ENCODE data around the gene MSMP. TPM values are rescaled to one million over a fixed set of nuclear protein-coding genes. Genes with fewer than 3 reads are reported as not detected.

The MSMP gene
- total RNA-seq, 2 donors from 2014 or later, result not detected

- Mint-ChIP-seq H3K27ac (no peak overlapping the region), H3K4me3 (no peak overlapping the region), H3K9me3 (no peaks in the 10 kb centered on the region), H3K4me1 (ENCODE audit: low read depth in 2 of 2) (peaks cover 22 to 25% of the 10 kb centered on the region in 2 donors), H3K27me3 (no peaks in the 10 kb centered on the region), H3K36me3 (no peaks in the 10 kb centered on the region)
- ATAC-seq, result no peak
- no peak for DNase-seq (ENCODE audit: low spot score)
These were observed 5.7 kb upstream of the MSMP start for GRCh38 chr9:35759795-35760194.

GRCh38 chr9:35758475-35759050, 4.5 kb upstream of the MSMP start:
- no peak for DNase-seq (ENCODE audit: low spot score)
- no peak for ATAC-seq
- Mint-ChIP-seq H3K36me3 (no peaks in the 10 kb centered on the region), H3K27ac (peak overlapping the region in 1 of 2 donors; percentile 94), H3K9me3 (no peaks in the 10 kb centered on the region), H3K4me1 (ENCODE audit: low read depth in 2 of 2) (peaks cover 22 to 25% of the 10 kb centered on the region in 2 donors), H3K27me3 (no peaks in the 10 kb centered on the region), H3K4me3 (peak overlapping the region; percentile 43)

- no peaks in the 10 kb centered on the region for H3K36me3 Mint-ChIP-seq
These were observed 3.8 kb upstream of the MSMP start for GRCh38 chr9:35757892-35758275.

GRCh38 chr9:35757226-35757891, 3.3 kb upstream of the MSMP start:
- H3K27ac Mint-ChIP-seq, result peak overlapping the region; percentile 80 to 94

More at GRCh38 chr9:35757892-35758275, 3.8 kb upstream of the MSMP start:
- Mint-ChIP-seq H3K27ac (peak overlapping the region; percentile 80 to 94), H3K4me3 (peak overlapping the region; percentile 93), H3K4me1 (ENCODE audit: low read depth in 2 of 2) (peaks cover 22 to 25% of the 10 kb centered on the region in 2 donors), H3K27me3 (no peaks in the 10 kb centered on the region), H3K9me3 (no peaks in the 10 kb centered on the region)
- DNase-seq (ENCODE audit: low spot score) (no peak), ATAC-seq (no peak)

GRCh38 chr9:35756275-35757225, 2.5 kb upstream of the MSMP start:
- Mint-ChIP-seq H3K36me3 (peaks cover 7% of the 10 kb centered on the region), H3K9me3 (no peaks in the 10 kb centered on the region), H3K4me1 (ENCODE audit: low read depth in 2 of 2) (peaks cover 22 to 29% of the 10 kb centered on the region in 2 donors)

More at GRCh38 chr9:35757226-35757891, 3.3 kb upstream of the MSMP start:
- H3K4me3 Mint-ChIP-seq, result peak overlapping the region; percentile 93
- no peaks in the 10 kb centered on the region for H3K9me3 Mint-ChIP-seq
- H3K27me3 Mint-ChIP-seq, result no peaks in the 10 kb centered on the region
- no peak for DNase-seq (ENCODE audit: low spot score)
- peaks cover 22 to 26% of the 10 kb centered on the region in 2 donors for H3K4me1 Mint-ChIP-seq (ENCODE audit: low read depth in 2 of 2)
- H3K36me3 Mint-ChIP-seq, result peaks cover 4% of the 10 kb centered on the region
- ATAC-seq, result peak; percentile 62 to 73

GRCh38 chr9:35755071-35755470, 995 bp upstream of the MSMP start:
- Mint-ChIP-seq H3K27ac (no peak overlapping the region), H3K4me3 (no peak overlapping the region), H3K9me3 (no peaks in the 10 kb centered on the region), H3K27me3 (no peaks in the 10 kb centered on the region), H3K4me1 (ENCODE audit: low read depth in 2 of 2) (peaks cover 23 to 35% of the 10 kb centered on the region in 2 donors), H3K36me3 (peaks cover 7% of the 10 kb centered on the region)
- no peak for ATAC-seq
- no peak for DNase-seq (ENCODE audit: low spot score)

More at GRCh38 chr9:35756275-35757225, 2.5 kb upstream of the MSMP start:
- H3K4me3 Mint-ChIP-seq, result peak overlapping the region; percentile 93
- H3K27ac Mint-ChIP-seq, result peak overlapping the region; percentile 80 to 94
- ATAC-seq (peak; percentile 88 to 89), DNase-seq (ENCODE audit: low spot score) (peak; percentile 83)
- no peaks in the 10 kb centered on the region for H3K27me3 Mint-ChIP-seq

GRCh38 chr9:35753466-35753865, 610 bp downstream of the MSMP start:
- Mint-ChIP-seq H3K9me3 (no peaks in the 10 kb centered on the region), H3K27me3 (no peaks in the 10 kb centered on the region), H3K4me3 (no peak overlapping the region), H3K4me1 (ENCODE audit: low read depth in 2 of 2) (peaks cover 23 to 35% of the 10 kb centered on the region in 2 donors), H3K27ac (no peak overlapping the region), H3K36me3 (peaks cover 7% of the 10 kb centered on the region)
- ATAC-seq (no peak), DNase-seq (ENCODE audit: low spot score) (no peak)

- peaks cover 35 to 41% of the 10 kb centered on the region in 2 donors for H3K4me1 Mint-ChIP-seq (ENCODE audit: low read depth in 2 of 2)
These were observed 3.9 kb downstream of the MSMP start for GRCh38 chr9:35750256-35750531.

GRCh38 chr9:35749515-35750255, 4.4 kb downstream of the MSMP start:
- Mint-ChIP-seq H3K36me3 (peaks cover 14% of the 10 kb centered on the region), H3K27ac (peak overlapping the region; percentile 65 to 92), H3K27me3 (no peaks in the 10 kb centered on the region), H3K4me1 (ENCODE audit: low read depth in 2 of 2) (peaks cover 35 to 43% of the 10 kb centered on the region in 2 donors), H3K9me3 (no peaks in the 10 kb centered on the region), H3K4me3 (peak overlapping the region; percentile 89)
- DNase-seq (ENCODE audit: low spot score) (no peak), ATAC-seq (peak; percentile 49 to 54)

More at GRCh38 chr9:35750256-35750531, 3.9 kb downstream of the MSMP start:
- Mint-ChIP-seq H3K27me3 (no peaks in the 10 kb centered on the region), H3K36me3 (peaks cover 14% of the 10 kb centered on the region), H3K4me3 (peak overlapping the region; percentile 89), H3K9me3 (no peaks in the 10 kb centered on the region), H3K27ac (peak overlapping the region; percentile 65 to 92)
- ATAC-seq, result no peak
- DNase-seq (ENCODE audit: low spot score), result no peak

GRCh38 chr9:35748858-35749514, 5.1 kb downstream of the MSMP start, which contains the start of the genes GBA2 and RGP1:
Gene GBA2 (minus strand): TSS chr9:35749228. CDS start chr9:35748704, 524 bp downstream.
Gene RGP1 (plus strand): TSS chr9:35749287. CDS start chr9:35749756, 469 bp downstream.
- ATAC-seq (peak; percentile 94), DNase-seq (ENCODE audit: low spot score) (peak; percentile 88)
- H3K4me1 Mint-ChIP-seq (ENCODE audit: low read depth in 2 of 2), result peaks cover 35 to 48% of the 10 kb centered on the region in 2 donors
- H3K27ac Mint-ChIP-seq, result peak within 1 kb of the TSS; percentile 65 to 92
- peaks cover 14% of the 10 kb centered on the region for H3K36me3 Mint-ChIP-seq
- no peaks in the 10 kb centered on the region for H3K9me3 Mint-ChIP-seq
- H3K27me3 Mint-ChIP-seq, result no peaks in the 10 kb centered on the region
- peak within 1 kb of the TSS; percentile 95 for H3K4me3 Mint-ChIP-seq

GRCh38 chr9:35748242-35748857, 5.7 kb downstream of the MSMP start:
- Mint-ChIP-seq H3K27me3 (no peaks in the 10 kb centered on the region), H3K36me3 (peaks cover 19% of the 10 kb centered on the region), H3K4me3 (peak overlapping the region; percentile 95), H3K9me3 (no peaks in the 10 kb centered on the region), H3K4me1 (ENCODE audit: low read depth in 2 of 2) (peaks cover 35 to 51% of the 10 kb centered on the region in 2 donors), H3K27ac (peak overlapping the region; percentile 65 to 92)
- no peak for ATAC-seq
- no peak for DNase-seq (ENCODE audit: low spot score)

- H3K4me1 Mint-ChIP-seq (ENCODE audit: low read depth in 2 of 2), result peaks cover 48 to 59% of the 10 kb centered on the region in 2 donors
- no peaks in the 10 kb centered on the region for H3K27me3 Mint-ChIP-seq
- peak overlapping the region; percentile 95 for H3K4me3 Mint-ChIP-seq
- peaks cover 14% of the 10 kb centered on the region for H3K36me3 Mint-ChIP-seq
- H3K27ac Mint-ChIP-seq, result peak overlapping the region in 1 of 2 donors; percentile 92
- no peak for ATAC-seq
- DNase-seq (ENCODE audit: low spot score), result no peak
- H3K9me3 Mint-ChIP-seq, result no peaks in the 10 kb centered on the region
These were observed 7.5 kb downstream of the MSMP start for GRCh38 chr9:35746583-35746982.

Measured in natural killer cell treated with Interleukin-12 subunit alpha and Interleukin-12 subunit beta and Interleukin-15 and Interleukin-18, amount 100 ng/mL, for 72 hours (primary cell).